ENCODE measurements around the gene PISD. TPM values are rescaled to one million over a fixed set of nuclear protein-coding genes. Genes with fewer than 3 reads are reported as not detected.

The PISD gene
- total RNA-seq, 1 donor from 2014 or later = 49.0 TPM

DNA sequence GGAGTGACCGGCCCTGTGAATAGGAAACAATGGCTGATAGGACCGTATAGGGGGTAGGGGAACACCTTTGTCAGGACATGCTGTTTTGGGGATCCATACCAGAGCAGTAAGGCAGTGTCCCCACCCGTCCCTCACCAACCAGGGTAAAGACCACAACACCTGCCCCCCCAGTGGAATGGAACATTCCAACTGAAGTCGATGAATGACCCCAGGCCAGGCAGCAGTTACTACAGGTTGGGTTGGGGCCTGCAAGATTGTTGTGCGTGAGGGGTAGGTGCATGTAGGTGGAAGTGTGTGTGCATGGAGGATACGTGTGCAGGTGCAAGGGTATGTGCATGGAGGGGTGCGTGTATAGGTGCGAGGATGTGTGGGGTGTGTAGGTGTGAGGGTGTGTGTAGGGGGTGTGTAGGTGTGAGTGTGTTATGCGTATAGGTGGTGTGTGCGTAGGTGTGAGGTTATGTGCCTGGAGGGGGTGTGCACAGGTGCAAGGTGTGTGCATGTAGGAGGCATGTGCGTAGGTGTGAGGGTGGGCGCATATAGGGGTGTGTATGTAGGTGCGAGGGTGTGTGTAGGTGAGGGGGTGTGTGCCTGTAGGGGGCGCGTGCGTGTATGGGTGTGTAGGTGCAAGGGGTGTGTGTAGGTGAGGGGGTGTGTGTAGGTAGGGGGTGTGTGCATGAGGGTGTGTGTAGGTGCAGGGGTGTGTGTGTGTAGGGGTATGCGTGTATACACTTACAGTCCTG is 32.9 kb downstream of the PISD start:
- ATAC-seq (no peak), DNase-seq (ENCODE audit: low spot score) (no peak)
- intact Hi-C loops (cut with DNase I) = loop anchor here (10.0 kb wide), 1 partner anchor 74 kb away; no protein-coding TSS in a partner anchor

DNA sequence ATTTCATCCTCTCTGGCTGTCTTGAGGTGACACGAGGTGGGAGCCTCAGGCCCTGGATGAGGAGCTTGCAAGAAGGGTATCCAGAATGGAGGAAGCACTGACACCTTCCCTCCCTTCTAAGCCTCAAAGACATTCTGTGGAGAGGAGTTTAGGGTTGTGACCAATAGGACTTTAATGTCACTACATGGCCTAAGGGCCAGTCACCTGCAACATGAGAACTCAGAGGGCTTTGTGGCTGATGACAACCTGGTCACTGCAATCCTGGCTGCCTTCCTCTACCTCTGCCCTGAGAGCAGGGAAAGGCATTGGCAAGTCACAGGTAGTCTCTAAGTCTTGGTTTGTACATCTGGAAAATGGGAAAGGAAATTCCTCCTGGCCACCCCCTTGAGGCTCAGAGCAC is 33.7 kb downstream of the PISD start:
- no peak for ATAC-seq
- no peak for DNase-seq (ENCODE audit: low spot score)
- intact Hi-C loops (cut with DNase I) = loop anchor here (10.0 kb wide), 1 partner anchor 74 kb away; no protein-coding TSS in a partner anchor

DNA sequence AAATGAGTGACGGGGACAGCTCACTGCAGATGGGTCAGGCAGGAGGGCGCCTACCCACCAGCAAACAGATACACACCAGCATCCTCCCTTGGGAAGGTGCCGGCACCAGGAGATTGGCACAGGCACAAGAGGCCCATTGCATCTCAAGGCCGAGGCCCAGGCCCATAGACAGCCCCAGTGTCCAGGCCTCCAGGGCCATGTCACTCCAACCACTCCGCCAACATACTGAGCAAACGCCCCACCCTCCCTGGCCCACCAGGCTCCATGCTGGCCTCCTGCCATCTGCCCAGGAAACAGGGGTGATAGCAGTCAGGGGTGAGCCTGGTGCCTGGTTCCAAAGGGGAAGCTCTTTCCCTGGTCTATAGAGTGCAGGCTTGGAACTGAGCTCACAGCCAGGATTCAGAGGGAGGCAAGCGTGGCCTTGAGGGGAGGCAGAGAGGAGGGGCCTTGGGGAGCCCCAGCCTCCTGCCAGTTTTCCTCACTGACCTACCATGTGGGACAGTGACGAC is 34.7 kb downstream of the PISD start:
- ATAC-seq (no peak), DNase-seq (ENCODE audit: low spot score) (no peak)
- intact Hi-C loops (cut with DNase I) = loop anchor here (10.0 kb wide), 1 partner anchor 72 kb away; no protein-coding TSS in a partner anchor

DNA sequence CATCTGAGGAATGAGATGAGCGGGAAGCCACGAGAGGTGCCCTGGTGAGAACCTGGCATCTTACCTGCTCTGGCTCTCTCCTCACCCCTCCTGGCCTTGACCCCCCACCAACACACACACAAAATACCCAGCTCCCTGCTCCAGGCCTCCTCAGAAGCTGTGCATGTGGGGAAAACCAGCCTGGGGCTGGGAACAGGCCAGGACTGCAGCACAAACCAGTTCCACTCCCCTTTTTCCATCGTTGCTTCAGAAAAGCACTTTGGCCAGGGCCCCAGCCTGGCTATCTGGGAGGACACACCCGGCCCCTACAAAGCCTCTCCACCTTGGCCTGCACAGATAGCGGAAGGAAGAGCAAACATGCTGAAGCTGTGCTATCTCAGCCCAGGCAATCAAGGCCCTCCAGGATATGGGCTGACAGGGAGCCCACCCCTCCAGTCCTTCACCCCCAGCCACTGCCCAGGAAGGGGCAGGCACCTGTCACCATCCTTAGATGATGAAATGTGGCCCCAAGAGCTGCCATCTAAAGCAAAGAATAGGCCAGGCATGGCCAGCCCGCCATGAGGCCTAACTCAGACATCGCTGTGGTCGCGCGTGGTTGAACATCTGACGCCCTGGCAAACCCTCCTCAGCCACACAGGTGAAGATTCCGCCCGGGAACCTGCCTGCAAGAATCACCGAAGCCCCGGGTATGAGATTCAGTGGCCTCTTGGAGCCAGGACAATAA is 35.4 kb downstream of the PISD start:
- DNase-seq (ENCODE audit: low spot score) = no peak
- peak; percentile 26 for ATAC-seq
- intact Hi-C loops (cut with DNase I) = loop anchor here (10.0 kb wide), 1 partner anchor 72 kb away; no protein-coding TSS in a partner anchor

DNA sequence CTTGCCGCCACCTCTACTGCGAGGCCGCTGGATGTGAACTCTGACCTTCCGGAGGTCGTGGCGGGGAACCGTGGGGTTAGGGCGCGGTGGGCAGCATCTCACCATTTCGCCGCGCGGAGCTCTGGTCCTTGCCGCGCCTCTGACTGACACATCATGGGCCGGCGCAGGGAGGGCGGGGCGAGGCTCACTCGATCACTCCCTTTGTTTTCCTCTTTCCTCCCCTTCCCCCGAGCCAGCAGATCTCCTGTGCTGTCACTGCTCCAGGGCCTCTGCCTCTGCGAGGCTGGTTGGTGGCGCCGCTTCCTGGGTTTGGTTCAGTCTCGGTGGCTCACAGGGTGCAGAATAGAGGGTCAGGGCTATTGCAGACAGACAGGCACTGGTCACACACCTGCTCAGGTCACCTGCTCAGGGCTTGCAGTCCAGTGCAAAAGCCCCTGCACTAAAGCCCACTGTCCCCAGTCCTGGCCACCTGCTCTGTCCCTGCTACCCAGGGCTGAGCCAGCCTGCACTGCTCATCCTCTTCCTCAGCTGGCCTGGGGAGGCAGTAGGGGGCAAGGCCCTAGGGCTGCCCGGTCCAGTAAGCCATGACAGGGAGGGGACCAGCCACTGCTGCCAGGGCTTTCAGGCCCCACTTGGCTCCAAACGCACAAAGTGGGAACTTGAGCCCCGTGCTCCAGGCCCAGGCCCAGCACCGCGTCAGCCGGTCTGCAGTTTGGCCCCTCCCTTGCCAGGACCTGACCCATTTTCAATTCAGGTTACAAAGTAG is 36.2 kb downstream of the PISD start:
- DNase-seq (ENCODE audit: low spot score) (peak; percentile 76), ATAC-seq (peak; percentile 63)
- intact Hi-C loops (cut with DNase I) = loop anchor here (10.0 kb wide), 1 partner anchor 71 kb away; no protein-coding TSS in a partner anchor

DNA sequence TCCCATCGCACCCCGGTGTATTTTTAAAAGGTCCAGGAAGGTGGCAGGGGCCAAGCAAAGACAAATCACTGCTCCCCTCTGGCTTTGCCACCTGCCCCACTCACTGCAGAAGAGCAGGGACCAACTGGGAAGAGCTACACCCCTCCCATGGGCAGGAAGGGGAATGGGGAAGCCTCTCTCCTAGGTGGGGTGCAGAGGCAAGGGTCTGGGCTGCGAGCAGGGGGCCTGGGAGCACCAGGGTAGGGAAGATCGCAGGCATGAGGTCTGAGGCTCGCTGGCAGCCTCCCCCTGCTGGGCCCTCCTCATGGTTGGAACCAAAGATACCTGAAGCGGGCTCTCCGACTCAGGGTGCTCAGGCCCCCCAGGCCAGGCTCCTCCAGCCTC is 36.8 kb downstream of the PISD start:
- ATAC-seq (no peak), DNase-seq (ENCODE audit: low spot score) (no peak)
- intact Hi-C loops (cut with DNase I) = loop anchor here (10.0 kb wide), 1 partner anchor 70 kb away; no protein-coding TSS in a partner anchor

DNA sequence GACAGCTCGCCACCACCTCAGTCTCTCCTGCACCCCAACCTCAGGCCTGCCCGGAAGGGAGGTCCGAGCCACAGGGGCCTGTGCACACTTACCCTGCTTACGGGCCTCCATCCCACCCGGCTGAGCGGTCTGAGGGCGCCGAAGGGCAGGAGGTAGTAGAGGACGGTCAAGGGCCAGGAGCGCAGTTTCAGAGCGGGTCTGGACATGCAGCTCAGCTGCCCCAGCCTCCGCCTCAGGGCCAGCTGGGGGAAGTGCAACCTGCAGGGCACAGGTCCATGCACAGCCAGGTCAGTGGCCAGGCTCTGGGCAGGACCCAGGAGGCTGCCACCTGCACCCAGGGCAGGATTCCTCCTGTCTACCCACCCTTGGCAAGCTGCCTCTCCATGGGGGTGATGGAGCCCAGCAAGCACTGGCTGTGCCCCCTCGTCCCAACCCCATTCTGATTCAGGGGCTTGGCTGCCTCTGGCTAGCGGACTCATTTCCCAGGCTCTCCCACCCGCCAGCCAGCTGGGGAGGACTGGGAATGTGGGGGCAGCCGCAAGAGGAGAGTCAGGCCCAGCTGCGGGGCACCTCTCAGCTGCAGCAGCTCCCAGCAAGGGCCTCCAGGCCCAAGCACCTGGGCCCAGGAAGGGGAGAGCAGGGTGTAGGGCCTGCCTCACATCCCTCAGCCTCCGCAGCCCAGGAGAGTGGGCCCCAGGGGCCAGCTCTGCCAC is 38.3 kb downstream of the PISD start:
- no peak for DNase-seq (ENCODE audit: low spot score)
- intact Hi-C loops (cut with DNase I) = loop anchor here (10.0 kb wide), 1 partner anchor 69 kb away; no protein-coding TSS in a partner anchor
- no peak for ATAC-seq

DNA sequence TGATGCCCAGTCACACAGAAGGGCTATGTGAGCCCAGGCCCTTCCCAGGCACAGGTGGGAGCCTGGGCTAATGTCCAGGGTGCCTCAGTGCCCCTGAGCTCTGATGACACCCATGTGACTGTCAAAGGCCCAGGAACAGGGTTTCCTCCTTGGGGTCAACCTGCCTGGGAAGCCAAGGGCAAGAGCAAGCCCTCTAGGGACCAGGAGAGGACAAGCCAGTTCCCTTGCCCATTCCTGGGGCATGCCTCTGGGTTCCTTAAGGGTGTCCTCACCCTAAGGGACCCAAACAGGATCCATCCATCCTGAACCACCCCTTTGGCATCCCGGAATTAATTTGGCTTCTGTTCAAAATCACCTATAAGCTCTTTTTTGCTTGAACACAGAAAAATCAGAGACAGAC is 39.0 kb downstream of the PISD start:
- no peak for ATAC-seq
- no peak for DNase-seq (ENCODE audit: low spot score)
- intact Hi-C loops (cut with DNase I) = loop anchor here (10.0 kb wide), 1 partner anchor 68 kb away; no protein-coding TSS in a partner anchor

DNA sequence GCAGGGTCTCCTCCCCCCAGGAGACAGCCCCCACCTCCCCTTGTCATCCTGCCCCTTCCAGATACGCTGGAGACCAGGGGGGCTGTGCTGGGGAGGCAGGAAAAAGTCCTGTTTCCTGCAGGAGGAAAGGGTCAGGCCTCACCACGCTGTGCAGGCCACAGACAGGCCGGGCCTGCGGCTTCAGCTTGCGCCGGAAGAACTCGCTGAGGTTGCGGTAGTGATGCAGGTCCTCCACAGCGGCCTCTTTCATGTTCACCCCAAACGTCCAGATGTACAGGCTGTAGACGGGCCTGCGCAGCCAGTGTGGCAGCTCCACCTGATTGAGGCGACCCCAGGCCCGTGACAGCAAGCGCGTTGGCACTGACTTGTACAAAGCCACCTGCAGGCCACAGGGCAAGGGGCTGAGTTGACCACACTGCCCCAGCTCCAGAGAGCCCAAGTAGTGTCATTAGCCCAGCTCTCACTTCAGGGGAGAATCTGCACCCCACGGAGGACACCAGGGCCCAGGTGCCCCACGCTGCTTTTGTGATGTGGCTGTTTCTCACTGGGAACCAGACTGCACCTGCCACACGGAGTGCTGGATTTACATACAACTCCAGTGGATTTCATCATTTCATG is 40.4 kb downstream of the PISD start:
- ATAC-seq (no peak), DNase-seq (ENCODE audit: low spot score) (no peak)
- intact Hi-C loops (cut with DNase I) = loop anchor here (10.0 kb wide), 1 partner anchor 67 kb away; no protein-coding TSS in a partner anchor

DNA sequence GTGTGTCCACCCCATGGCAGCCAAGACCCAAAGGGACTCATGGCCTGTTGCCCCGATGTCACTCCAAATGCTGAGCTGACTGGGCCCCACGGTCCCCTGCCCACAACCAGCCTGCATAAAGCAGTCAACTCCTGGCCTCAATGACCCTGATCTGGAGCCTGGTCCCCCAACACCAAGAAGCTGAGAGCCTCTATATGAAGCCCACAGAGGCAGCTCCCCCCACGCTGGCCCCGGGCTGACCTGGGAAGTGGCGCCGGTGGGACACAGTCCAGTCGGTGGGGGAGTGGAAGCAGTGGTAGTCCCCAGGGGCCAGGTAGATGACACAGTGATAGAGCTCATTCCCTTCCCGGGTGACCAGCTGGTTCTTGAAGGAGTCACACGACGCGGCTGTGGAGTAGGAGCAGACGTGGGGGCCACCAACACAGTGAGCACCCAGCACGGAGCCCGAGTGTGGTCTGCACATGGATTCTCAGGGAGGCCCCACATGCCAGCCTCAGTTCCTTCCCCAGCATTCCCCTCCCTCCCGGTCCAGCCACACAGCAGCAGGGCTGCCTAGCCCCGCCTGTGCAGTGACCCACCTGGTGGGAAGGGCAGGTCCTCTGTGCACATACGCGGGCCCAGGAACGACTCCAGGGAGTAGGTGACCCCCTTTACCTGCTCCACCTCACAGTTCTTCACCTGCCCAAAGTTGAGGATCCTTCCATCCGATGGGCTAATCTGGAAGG is 41.1 kb downstream of the PISD start:
- ATAC-seq (no peak), DNase-seq (ENCODE audit: low spot score) (no peak)
- intact Hi-C loops (cut with DNase I) = loop anchor here (10.0 kb wide), 1 partner anchor 66 kb away; no protein-coding TSS in a partner anchor

DNA sequence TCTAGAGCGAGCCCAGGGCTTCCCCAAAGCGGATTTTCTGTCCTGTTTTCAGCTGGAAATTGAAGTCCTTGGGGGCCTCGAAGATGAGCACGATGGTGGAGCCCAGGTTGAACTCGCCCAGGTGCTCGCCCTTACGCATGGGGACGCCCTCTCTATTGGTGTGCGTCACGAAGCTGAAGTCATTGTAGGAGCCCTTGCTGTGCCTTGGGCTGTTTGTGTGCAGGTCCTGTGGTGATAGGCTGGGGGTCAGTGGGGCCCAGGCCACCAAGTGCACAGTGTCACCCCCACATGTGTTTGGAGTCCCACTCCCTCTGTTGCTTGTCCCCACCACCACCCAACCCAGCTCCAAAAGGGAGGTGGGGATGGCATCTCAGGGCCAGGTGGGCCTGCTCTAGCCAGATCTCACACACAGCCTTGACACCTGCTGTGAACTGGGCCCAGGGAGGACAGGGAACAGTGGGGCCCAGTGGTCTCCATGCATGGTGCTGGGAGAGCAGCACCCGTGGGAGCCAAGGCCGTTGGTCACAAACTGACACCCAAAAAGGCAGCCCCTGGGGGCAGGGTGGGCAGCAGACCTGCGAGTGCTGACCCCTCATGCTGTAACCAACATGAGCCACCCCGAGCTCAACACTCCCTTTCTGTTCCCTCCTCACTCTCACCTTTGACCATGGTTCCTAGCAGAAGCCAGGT is 42.3 kb downstream of the PISD start:
- intact Hi-C loops (cut with DNase I) = loop anchor here (10.0 kb wide), 1 partner anchor 65 kb away; no protein-coding TSS in a partner anchor
- ATAC-seq (no peak), DNase-seq (ENCODE audit: low spot score) (no peak)

DNA sequence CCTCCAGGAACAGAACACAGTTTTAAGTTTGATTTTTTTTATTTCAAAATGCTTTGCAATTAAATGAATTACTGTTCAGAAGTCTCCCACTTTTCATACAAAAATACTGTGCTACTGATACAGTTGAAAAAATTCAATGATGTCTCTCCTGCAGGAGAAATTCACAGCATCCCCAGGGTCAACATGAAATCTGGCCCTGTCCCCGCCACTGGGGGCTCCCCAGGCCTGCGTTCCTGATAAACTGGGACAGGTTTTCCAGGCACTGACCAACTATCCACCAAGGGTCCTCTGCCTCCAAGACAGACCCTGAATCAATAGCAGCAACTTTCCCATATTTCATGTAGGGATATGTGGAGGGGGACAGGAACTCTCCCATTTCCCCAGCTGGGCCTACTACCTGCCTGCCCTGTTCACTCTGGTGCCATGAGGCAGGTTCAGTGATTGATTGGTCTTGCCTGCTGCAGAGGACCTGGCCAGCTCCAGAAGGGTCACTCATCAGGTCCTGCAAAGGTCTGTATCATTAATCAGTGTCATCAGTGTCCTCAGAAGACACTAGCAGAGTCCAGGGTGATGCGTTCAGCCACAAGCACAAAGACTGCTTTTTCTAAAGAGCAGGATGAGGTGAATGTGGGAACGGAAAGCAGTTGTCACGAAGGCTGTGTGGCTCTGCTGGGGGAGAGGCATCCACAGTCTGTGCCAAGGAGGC is 43.4 kb downstream of the PISD start:
- no peak for ATAC-seq
- intact Hi-C loops (cut with DNase I) = no loop called here
- DNase-seq (ENCODE audit: low spot score) = no peak

DNA sequence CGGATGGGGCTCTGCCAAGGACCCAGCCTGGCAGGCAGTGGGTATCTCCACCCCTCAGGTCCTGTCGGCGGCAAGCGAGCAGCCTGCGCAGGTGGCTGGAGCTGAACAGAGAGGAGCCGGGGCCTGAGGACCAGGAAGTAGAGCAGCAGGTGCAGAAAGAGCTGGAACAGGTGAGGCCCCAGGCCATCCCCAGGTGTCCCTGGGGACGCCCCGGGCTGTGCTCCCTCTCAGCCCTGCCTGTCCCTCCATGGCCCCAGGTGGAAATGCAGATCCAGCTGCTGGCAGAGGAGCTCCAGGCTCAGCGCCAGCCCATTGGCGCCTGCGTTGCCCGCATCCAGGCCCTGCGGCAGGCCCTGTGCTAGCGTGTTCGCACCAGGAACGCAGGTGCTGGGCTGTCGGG is 44.0 kb downstream of the PISD start:
- ATAC-seq = no peak
- intact Hi-C loops (cut with DNase I) = no loop called here
- DNase-seq (ENCODE audit: low spot score) = no peak

DNA sequence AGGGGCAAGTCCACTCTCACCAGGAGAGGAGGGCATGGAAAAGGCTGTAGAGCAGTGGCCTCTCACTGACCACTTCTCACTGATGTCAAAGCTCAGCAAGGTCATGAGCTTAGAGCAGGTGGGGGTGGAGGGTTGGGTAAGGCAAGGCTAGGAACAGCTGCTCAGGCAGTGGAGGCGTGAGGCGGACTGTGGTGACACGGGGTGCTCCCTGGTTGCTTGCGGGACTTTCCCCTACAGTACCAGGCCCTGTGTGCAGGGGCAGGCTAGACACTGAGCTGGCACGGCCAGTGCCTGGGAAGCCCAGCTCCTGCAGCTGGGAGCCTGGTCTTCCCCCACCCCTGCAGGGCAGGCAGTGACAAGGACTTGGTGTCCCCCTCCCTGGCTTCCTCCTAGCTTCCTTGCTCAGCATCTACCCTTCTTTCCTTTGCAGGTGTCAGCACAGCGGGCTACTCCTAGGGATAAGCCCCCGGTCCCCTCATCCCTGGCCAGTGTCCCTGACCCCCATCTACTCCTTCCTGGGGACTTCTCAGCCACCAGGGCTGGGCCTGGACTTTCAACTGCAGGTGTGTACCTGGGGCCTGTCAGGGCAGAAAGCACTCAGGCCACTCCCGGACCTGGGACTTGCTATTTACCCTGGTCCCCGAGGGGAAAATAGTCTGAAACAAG is 45.6 kb downstream of the PISD start:
- DNase-seq (ENCODE audit: low spot score) = no peak
- peak; percentile 13 for ATAC-seq
- intact Hi-C loops (cut with DNase I) = no loop called here

DNA sequence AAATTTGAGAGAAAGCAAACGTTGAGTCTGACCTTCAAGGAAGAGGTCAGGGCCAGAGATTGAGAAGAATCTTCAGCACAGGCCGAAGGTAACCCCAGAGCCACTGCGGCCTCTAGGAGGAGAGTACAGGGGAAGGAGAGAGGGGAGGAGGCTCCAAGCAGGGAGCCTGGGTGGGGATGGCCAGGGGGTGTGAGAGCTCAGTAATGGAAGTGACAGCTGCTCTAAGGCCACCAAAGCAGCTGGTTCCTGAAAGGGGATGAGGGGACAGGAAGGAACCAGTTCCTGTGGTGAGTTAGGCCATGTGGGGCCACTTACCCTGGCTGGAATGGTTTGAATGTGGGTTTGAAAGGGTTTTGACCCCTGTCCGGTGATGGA is 46.1 kb downstream of the PISD start:
- DNase-seq (ENCODE audit: low spot score) = no peak
- no peak for ATAC-seq
- intact Hi-C loops (cut with DNase I) = no loop called here

DNA sequence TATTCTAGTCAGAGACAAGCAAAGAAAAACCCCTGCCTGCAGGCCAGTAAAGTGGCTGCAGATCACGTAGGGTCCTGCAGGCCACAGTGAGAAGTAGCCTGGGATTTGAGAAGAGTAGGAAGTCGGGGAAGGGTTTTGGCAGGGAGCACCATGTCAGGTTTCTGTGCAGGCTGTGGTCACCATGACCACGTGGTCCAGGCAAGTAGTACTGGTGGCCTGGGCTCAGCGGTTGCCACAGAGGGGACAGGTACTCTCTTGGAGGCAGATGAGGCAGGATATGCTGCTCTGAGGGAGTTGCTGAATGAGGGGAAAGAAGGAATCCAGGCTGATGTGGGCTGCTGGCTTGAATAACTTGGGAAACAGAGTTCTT is 46.5 kb downstream of the PISD start:
- DNase-seq (ENCODE audit: low spot score) = no peak
- intact Hi-C loops (cut with DNase I) = no loop called here
- ATAC-seq = no peak

Data from sciatic nerve (tissue), 2 donors.